Caco-2 (cell line): ENCODE measurements around the gene IL6ST. TPM values are rescaled to one million over a fixed set of nuclear protein-coding genes. Genes with fewer than 3 reads are reported as not detected.
"Not testable (repeated sequence)": the region's sequence is repeated elsewhere in the genome, so short reads cannot be mapped to it uniquely, and the experiment has no call there.

Source experiments
- BruUV-seq: library from RNA; stranded (reverse); fragments of 400-500 nt; replicated peaks from 2 replicates; lab custom pipeline; 2021; lab: Mats Ljungman, UMichigan
- CTCF ChIA-PET: fragments of 300-600 bp; sonication (Branson Sonifier 250); formaldehyde crosslinking; loops from one replicate; lab custom pipeline; 2022; ENCODE audit warnings: antibody characterized with exemption; lab: Charles Lee
- POLR2A ChIA-PET: fragments of 300-600 bp; sonication (Branson Sonifier 250); formaldehyde crosslinking; loops from one replicate; lab custom pipeline; 2022; ENCODE audit warnings: antibody characterized with exemption; lab: Charles Lee
- DNase-seq, 2 experiments: peaks; one replicate each; pipeline versions ENCODE4 v3.0.0 to v3.0.0-alpha.2; 2020 to 2022
- H3K27me3 ChIP-seq: replicated peaks from 2 replicates; pipeline ENCODE4 v1.6.0; 2011; ENCODE audit warnings: low read length; ENCODE audit not compliant: control insufficient read depth, insufficient read depth
- H3K36me3 ChIP-seq: 2 replicates; pipeline ENCODE4 v1.5.1; 2011; ENCODE audit warnings: low read length; ENCODE audit not compliant: control insufficient read depth, insufficient read depth
- H3K4me1 ChIP-seq: fragments of 250-450 bp; sonication (Bioruptor Pico); 2 replicates; pipeline ENCODE4 v1.5.1; 2020; ENCODE audit warnings: mild to moderate bottlenecking
- H3K4me3 ChIP-seq: 2 replicates; pipeline ENCODE4 v1.5.1; 2011; ENCODE audit warnings: low read depth, mild to moderate bottlenecking, control low read depth, low read length
- H3K9me3 ChIP-seq: fragments of 250-450 bp; sonication (Bioruptor Pico); 2 replicates; pipeline ENCODE4 v1.5.1; 2020; ENCODE audit warnings: mild to moderate bottlenecking, moderate library complexity
- H3K27ac Mint-ChIP-seq: one replicate; pipeline ENCODE4 v1.8.0; 2022; ENCODE audit warnings: mixed read lengths; ENCODE audit not compliant: unreplicated experiment
- H3K27me3 Mint-ChIP-seq: one replicate; pipeline ENCODE4 v1.8.0; 2022; ENCODE audit warnings: mixed read lengths; ENCODE audit not compliant: insufficient read depth, unreplicated experiment
- H3K36me3 Mint-ChIP-seq: one replicate; pipeline ENCODE4 v1.8.0; 2022; ENCODE audit warnings: mild to moderate bottlenecking, mixed read lengths; ENCODE audit not compliant: insufficient read depth, unreplicated experiment
- H3K4me1 Mint-ChIP-seq: one replicate; pipeline ENCODE4 v1.8.0; 2022; ENCODE audit warnings: low read depth, mixed read lengths; ENCODE audit not compliant: unreplicated experiment
- H3K4me3 Mint-ChIP-seq: one replicate; pipeline ENCODE4 v1.8.0; 2022; ENCODE audit warnings: mild to moderate bottlenecking, moderate library complexity, mixed read lengths; ENCODE audit not compliant: unreplicated experiment
- H3K9me3 Mint-ChIP-seq: one replicate; pipeline ENCODE4 v1.8.0; 2022; ENCODE audit warnings: mixed read lengths; ENCODE audit not compliant: unreplicated experiment
- intact Hi-C: fragments of 100-400 bp; cut with micrococcal nuclease; formaldehyde crosslinking; loops from one replicate; pipeline ENCODE4 v1.10.0; 2022; ENCODE audit not compliant: unreplicated experiment
- total RNA-seq: library from RNA; stranded (reverse); gene quantifications from 2 replicates; pipeline ENCODE4 v1.2.3, GENCODE V29; 2022
- TF ChIP-seq, protein P1 (sequence below), 2 experiments: fragments of 200-600 bp in 1 of 2; IDR thresholded peaks; 1 replicate in 1 of 2; 2 replicates in 1 of 2; pipeline versions ENCODE4 v1.5.1 to v1.8.0; 2011 to 2022; ENCODE audit warnings: antibody characterized with exemption in 1 of 2, control low read depth in 1 of 2, inconsistent platforms in 1 of 2, low read depth in 1 of 2, low read length in 1 of 2, mild to moderate bottlenecking in 1 of 2, moderate library complexity in 1 of 2; ENCODE audit not compliant: insufficient read depth in 1 of 2, severe bottlenecking in 1 of 2, unreplicated experiment in 1 of 2

IL6ST gene
- total RNA-seq, 1 experiment from 2014 or later = 278 TPM

DNA sequence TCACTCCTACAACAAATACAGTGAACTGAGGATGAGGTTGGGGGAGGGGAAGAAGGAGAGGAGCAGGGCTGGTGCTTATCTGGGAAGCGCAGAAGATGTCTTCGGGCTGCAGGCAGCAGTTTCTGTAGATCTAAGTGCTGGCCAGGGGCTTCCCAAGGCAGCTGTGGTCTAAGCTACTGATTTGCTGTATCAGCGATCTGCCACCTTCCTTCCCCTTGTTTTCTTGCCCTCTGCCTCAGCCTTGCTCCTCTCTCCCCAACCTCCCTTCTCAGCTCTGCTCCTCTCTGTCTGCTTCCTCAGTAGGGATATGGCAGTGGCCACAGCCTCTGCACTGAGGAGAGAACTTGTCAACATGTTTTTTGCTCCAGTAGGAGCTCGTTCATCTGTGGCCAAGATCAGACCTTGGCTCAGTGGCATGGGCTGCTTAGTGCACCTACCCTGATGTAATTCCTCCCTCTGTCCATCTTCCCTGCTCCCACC is 42.8 kb upstream of the IL6ST start:
- Mint-ChIP-seq H3K36me3 (peaks cover 6% of the 10 kb centered on the region), H3K27ac (no peak overlapping the region), H3K9me3 (peaks cover 10% of the 10 kb centered on the region), H3K4me3 (no peak overlapping the region), H3K27me3 (no peaks in the 10 kb centered on the region), H3K4me1 (peaks cover 22% of the 10 kb centered on the region)
- H3K4me3 ChIP-seq = no peak overlapping the region
- H3K36me3 ChIP-seq = no peaks in the 10 kb centered on the region
- no peaks in the 10 kb centered on the region; the same call in 1 of the 2 replicates for H3K9me3 ChIP-seq
- BruUV-seq = no TSS peak
- TF ChIP-seq, protein P1, sequence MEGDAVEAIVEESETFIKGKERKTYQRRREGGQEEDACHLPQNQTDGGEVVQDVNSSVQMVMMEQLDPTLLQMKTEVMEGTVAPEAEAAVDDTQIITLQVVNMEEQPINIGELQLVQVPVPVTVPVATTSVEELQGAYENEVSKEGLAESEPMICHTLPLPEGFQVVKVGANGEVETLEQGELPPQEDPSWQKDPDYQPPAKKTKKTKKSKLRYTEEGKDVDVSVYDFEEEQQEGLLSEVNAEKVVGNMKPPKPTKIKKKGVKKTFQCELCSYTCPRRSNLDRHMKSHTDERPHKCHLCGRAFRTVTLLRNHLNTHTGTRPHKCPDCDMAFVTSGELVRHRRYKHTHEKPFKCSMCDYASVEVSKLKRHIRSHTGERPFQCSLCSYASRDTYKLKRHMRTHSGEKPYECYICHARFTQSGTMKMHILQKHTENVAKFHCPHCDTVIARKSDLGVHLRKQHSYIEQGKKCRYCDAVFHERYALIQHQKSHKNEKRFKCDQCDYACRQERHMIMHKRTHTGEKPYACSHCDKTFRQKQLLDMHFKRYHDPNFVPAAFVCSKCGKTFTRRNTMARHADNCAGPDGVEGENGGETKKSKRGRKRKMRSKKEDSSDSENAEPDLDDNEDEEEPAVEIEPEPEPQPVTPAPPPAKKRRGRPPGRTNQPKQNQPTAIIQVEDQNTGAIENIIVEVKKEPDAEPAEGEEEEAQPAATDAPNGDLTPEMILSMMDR (IDR thresholded peaks at IDR 0.05; ENCODE audit: insufficient read depth in 1 of 2, low read depth in 1 of 2, low read length in 1 of 2, severe bottlenecking in 1 of 2, unreplicated experiment in 1 of 2) = no peak
- ChIA-PET POLR2A (no interaction called here), CTCF (no interaction called here)
- intact Hi-C loops = no loop called here
- H3K27me3 ChIP-seq = no peaks in the 10 kb centered on the region
- no peak for DNase-seq
- peaks cover 14% of the 10 kb centered on the region for H3K4me1 ChIP-seq

DNA sequence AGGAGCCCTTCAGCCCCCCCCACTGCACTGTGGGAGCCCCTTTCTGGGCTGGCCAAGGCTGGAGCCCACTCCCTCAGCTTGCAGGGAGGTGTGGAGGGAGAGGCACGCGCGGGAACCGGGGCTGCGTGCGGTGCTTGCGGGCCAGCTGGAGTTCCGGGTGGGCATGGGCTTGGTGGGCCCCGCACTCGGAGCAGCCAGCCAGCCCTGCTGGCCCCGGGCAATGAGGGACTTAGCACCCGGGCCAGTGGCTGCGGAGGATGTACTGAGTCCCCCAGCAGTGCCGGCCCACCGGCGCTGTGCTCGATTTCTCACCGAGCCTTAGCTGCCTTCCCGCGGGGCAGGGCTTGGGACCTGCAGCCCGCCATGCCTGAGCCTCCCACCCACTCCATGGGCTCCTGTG is 40.6 kb upstream of the IL6ST start:
- H3K36me3 ChIP-seq, BruUV-seq, H3K9me3 Mint-ChIP-seq, H3K27me3 Mint-ChIP-seq, H3K27me3 ChIP-seq, H3K4me3 ChIP-seq, intact Hi-C loops, H3K4me3 Mint-ChIP-seq, DNase-seq, H3K36me3 Mint-ChIP-seq, CTCF ChIA-PET, H3K9me3 ChIP-seq, H3K4me1 ChIP-seq, H3K27ac Mint-ChIP-seq: not testable (repeated sequence)
- peaks cover 27% of the 10 kb centered on the region for H3K4me1 Mint-ChIP-seq
- POLR2A ChIA-PET = interaction anchor here (0.6 kb wide), 1 partner anchor 14 kb away, joined by 12 read pairs; no protein-coding TSS in a partner anchor

DNA sequence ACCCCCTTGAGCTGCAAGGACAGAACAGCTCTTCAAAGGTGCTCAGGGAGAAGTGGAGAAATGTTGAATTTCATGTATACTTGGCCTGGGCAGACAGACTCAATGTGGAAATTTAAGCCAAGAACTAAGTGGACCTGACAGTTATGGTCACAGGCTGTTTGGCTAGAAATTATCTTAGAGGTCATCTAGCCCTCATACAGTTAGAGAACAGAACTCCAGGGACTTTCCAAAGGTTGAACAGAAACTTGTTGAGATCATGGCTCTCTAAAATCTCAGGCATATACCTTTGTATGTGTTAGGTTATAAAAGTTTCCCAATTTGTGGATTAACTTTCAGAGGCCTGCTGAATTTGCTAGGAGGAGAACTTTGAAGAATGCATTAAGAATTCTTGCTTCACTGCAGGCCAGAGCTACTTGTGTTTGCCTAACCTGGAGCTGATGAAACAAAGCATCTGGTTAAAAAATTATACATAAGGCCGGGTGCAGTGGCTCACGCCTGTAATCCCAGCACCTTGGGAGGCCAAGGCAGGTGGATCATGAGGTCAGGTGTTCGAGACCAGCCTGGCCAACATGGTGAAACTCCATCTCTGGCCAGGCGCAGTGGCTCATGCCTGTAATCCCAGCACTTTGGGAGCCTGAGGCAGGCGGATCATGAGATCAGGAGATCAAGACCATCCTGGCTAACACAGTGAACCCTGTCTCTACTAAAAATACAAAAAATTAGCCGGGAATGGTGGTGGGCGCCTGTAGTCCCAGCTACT is 35.3 kb upstream of the IL6ST start:
- POLR2A ChIA-PET = interaction anchor here (0.6 to 0.7 kb wide), 2 partner anchors 19 to 95 kb away, joined by 4 to 5 read pairs; no protein-coding TSS in a partner anchor

DNA sequence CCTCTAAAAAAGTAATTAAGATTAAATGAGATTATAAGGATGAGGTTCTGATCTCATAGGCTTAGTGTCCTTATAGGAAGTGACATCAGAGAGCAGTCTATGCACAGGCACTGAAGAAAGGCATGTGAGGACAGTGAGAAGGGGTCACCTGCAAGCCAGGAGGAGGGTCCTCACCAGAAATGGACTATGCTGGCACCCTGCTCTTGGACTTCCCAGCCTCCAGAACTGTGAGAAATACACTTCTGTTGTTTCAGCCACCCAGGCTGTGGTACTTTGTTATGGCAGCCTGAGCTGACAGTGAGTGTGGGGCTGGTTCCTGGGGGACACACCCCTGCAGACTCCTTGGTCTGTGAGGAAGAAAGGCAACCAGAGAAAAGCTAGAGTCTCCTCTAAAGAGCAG is 34.7 kb upstream of the IL6ST start:
- no TSS peak for BruUV-seq
- Histone ChIP-seq H3K4me1 (peaks cover 37% of the 10 kb centered on the region), H3K9me3 (peaks cover 6% of the 10 kb centered on the region), H3K36me3 (no peaks in the 10 kb centered on the region), H3K27me3 (no peaks in the 10 kb centered on the region), H3K4me3 (no peak overlapping the region)
- Mint-ChIP-seq H3K4me3 (no peak overlapping the region), H3K9me3 (no peaks in the 10 kb centered on the region), H3K4me1 (peaks cover 7% of the 10 kb centered on the region), H3K27ac (peak overlapping the region; percentile 55), H3K36me3 (no peaks in the 10 kb centered on the region), H3K27me3 (no peaks in the 10 kb centered on the region)
- DNase-seq = no peak
- intact Hi-C loops = no loop called here
- POLR2A ChIA-PET = interaction anchor here (0.6 kb wide), 1 partner anchor 20 kb away, joined by 5 read pairs; no protein-coding TSS in a partner anchor
- TF ChIP-seq, protein P1 (IDR thresholded peaks at IDR 0.05; ENCODE audit: insufficient read depth in 1 of 2, low read depth in 1 of 2, low read length in 1 of 2, severe bottlenecking in 1 of 2, unreplicated experiment in 1 of 2) = no peak
- CTCF ChIA-PET = no interaction called here

More for the DNA sequence above, 35.3 kb upstream of the IL6ST start:
- H3K9me3 Mint-ChIP-seq, H3K4me3 Mint-ChIP-seq, H3K27me3 ChIP-seq, H3K4me1 Mint-ChIP-seq, H3K27me3 Mint-ChIP-seq, CTCF ChIA-PET, H3K9me3 ChIP-seq, H3K36me3 ChIP-seq, H3K4me3 ChIP-seq, intact Hi-C loops, H3K36me3 Mint-ChIP-seq, BruUV-seq: not testable (repeated sequence)
- peak in 1 of 2 experiments; percentile 44 for DNase-seq
- peak overlapping the region; percentile 55 for H3K27ac Mint-ChIP-seq
- peaks cover 31% of the 10 kb centered on the region for H3K4me1 ChIP-seq
